Measurements from ENCODE around the gene NEUROD1. TPM values are rescaled to one million over a fixed set of nuclear protein-coding genes. Genes with fewer than 3 reads are reported as not detected.

Gene NEUROD1
- total RNA-seq, 1 donor, result not detected

GRCh38 chr2:181657379-181657778 is 22.9 kb downstream of the NEUROD1 start:
- Histone ChIP-seq H3K4me3 (ENCODE audit: insufficient read depth, low read length) (peak overlapping the region; percentile 70), H3K36me3 (ENCODE audit: insufficient read depth, low read length) (no peaks in the 10 kb centered on the region), H3K4me1 (ENCODE audit: insufficient read depth, low read length) (no peaks in the 10 kb centered on the region), H3K79me2 (ENCODE audit: insufficient read depth, low read length) (no peaks in the 10 kb centered on the region), H2AFZ (ENCODE audit: low read length) (no peak overlapping the region), H3K27me3 (ENCODE audit: insufficient read depth, low read length) (peaks cover 22% of the 10 kb centered on the region), H3K27ac (ENCODE audit: low read depth, low read length) (no peak overlapping the region), H3K9me3 (ENCODE audit: low read depth, low read length) (no peaks in the 10 kb centered on the region), H3K4me2 (ENCODE audit: insufficient read depth, low read length) (peak overlapping the region; percentile 85), H4K20me1 (ENCODE audit: insufficient read depth, low read length) (no peaks in the 10 kb centered on the region)
- TF ChIP-seq CTCF (IDR thresholded peaks at IDR 0.05; ENCODE audit: extremely low read depth, low read depth, low read length), result no peak
- peak; percentile 35 for DNase-seq (ENCODE audit: insufficient read length, low spot score, missing footprints)

GRCh38 chr2:181656450-181657291 is 23.6 kb downstream of the NEUROD1 start, which contains the start of gene CERKL:
CERKL (minus strand) TSS chr2:181657105; CDS start chr2:181657006, 99 bp downstream.
- DNase-seq (ENCODE audit: insufficient read length, low spot score, missing footprints), result peak; percentile 89
- peak within 1 kb of the TSS; percentile 85 for H3K4me2 ChIP-seq (ENCODE audit: insufficient read depth, low read length)

GRCh38 chr2:181655519-181655918 is 24.8 kb downstream of the NEUROD1 start:
- Histone ChIP-seq H3K27ac (ENCODE audit: low read depth, low read length) (no peak overlapping the region), H3K27me3 (ENCODE audit: insufficient read depth, low read length) (peaks cover 22% of the 10 kb centered on the region), H3K79me2 (ENCODE audit: insufficient read depth, low read length) (no peaks in the 10 kb centered on the region), H3K36me3 (ENCODE audit: insufficient read depth, low read length) (no peaks in the 10 kb centered on the region), H3K4me2 (ENCODE audit: insufficient read depth, low read length) (peak overlapping the region; percentile 51), H4K20me1 (ENCODE audit: insufficient read depth, low read length) (no peaks in the 10 kb centered on the region), H2AFZ (ENCODE audit: low read length) (no peak overlapping the region), H3K4me1 (ENCODE audit: insufficient read depth, low read length) (no peaks in the 10 kb centered on the region), H3K9me3 (ENCODE audit: low read depth, low read length) (no peaks in the 10 kb centered on the region), H3K4me3 (ENCODE audit: insufficient read depth, low read length) (no peak overlapping the region)
- TF ChIP-seq CTCF (IDR thresholded peaks at IDR 0.05; ENCODE audit: extremely low read depth, low read depth, low read length), result no peak
- DNase-seq (ENCODE audit: insufficient read length, low spot score, missing footprints), result peak; percentile 6

More at GRCh38 chr2:181656450-181657291, 23.6 kb downstream of the NEUROD1 start, which contains the start of gene CERKL:
- Histone ChIP-seq H3K4me1 (ENCODE audit: insufficient read depth, low read length) (no peaks in the 10 kb centered on the region), H3K4me3 (ENCODE audit: insufficient read depth, low read length) (peak within 1 kb of the TSS; percentile 70), H3K36me3 (ENCODE audit: insufficient read depth, low read length) (no peaks in the 10 kb centered on the region), H4K20me1 (ENCODE audit: insufficient read depth, low read length) (no peaks in the 10 kb centered on the region), H3K27me3 (ENCODE audit: insufficient read depth, low read length) (peaks cover 22% of the 10 kb centered on the region), H3K27ac (ENCODE audit: low read depth, low read length) (no peak within 1 kb of the TSS), H3K79me2 (ENCODE audit: insufficient read depth, low read length) (no peaks in the 10 kb centered on the region), H2AFZ (ENCODE audit: low read length) (peak within 1 kb of the TSS; percentile 84), H3K9me3 (ENCODE audit: low read depth, low read length) (no peaks in the 10 kb centered on the region)
- TF ChIP-seq CTCF (IDR thresholded peaks at IDR 0.05; ENCODE audit: extremely low read depth, low read depth, low read length), result no peak

GRCh38 chr2:181649436-181649979 is 30.8 kb downstream of the NEUROD1 start:
- H3K36me3 ChIP-seq (ENCODE audit: insufficient read depth, low read length), result no peaks in the 10 kb centered on the region
- H3K27ac ChIP-seq (ENCODE audit: low read depth, low read length), result no peak overlapping the region
- no peaks in the 10 kb centered on the region for H4K20me1 ChIP-seq (ENCODE audit: insufficient read depth, low read length)
- no peak for DNase-seq (ENCODE audit: insufficient read length, low spot score, missing footprints)
- no peaks in the 10 kb centered on the region for H3K79me2 ChIP-seq (ENCODE audit: insufficient read depth, low read length)
- no peaks in the 10 kb centered on the region for H3K9me3 ChIP-seq (ENCODE audit: low read depth, low read length)
- TF ChIP-seq CTCF (IDR thresholded peaks at IDR 0.05; ENCODE audit: extremely low read depth, low read depth, low read length), result no peak
- no peak overlapping the region for H2AFZ ChIP-seq (ENCODE audit: low read length)
- no peak overlapping the region for H3K4me3 ChIP-seq (ENCODE audit: insufficient read depth, low read length)
- no peak overlapping the region for H3K4me2 ChIP-seq (ENCODE audit: insufficient read depth, low read length)
- H3K4me1 ChIP-seq (ENCODE audit: insufficient read depth, low read length), result no peaks in the 10 kb centered on the region
- H3K27me3 ChIP-seq (ENCODE audit: insufficient read depth, low read length), result no peaks in the 10 kb centered on the region

Data from osteoblast (primary cell).